CD4-positive, alpha-beta T cell treated with Interleukin-12 subunit alpha and Interleukin-12 subunit beta, for 1 hour (primary cell): ENCODE results near the gene SQOR.
"Not testable (repeated sequence)": the region's sequence is repeated elsewhere in the genome, so short reads cannot be mapped to it uniquely, and the experiment has no call there.

Experiments
- DNase-seq: peaks from one replicate; pipeline ENCODE4 v3.0.0-alpha.2; 2020

Gene SQOR

GRCh38 chr15:45635191-45635638 lies 386 bp downstream of the SQOR start:
- peak; percentile 66 for DNase-seq

- no peak for DNase-seq
These were observed 999 bp downstream of the SQOR start for GRCh38 chr15:45635763-45636292.

DNA sequence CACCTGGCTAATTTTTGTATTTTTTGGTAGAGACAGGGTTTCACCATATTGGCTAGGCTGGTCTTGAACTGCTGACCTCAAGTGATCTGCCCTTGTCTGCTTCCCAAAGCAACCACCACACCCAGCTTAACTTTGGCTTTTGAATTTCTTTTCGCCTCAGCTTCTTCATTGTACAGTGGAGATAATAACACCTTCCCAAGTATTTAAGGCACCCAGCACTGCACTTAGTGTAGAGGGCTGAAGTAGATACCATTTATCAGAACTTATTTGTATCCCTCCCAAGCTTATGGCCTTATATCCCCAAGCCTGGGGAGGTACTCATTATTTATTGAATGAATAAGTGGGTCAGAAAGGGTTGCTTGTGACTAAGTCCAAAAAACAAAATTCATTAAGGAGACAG lies 2.3 kb downstream of the SQOR start:
- no peak for DNase-seq

GRCh38 chr15:45637552-45638033 lies 2.8 kb downstream of the SQOR start:
- peak; percentile 78 for DNase-seq

DNA sequence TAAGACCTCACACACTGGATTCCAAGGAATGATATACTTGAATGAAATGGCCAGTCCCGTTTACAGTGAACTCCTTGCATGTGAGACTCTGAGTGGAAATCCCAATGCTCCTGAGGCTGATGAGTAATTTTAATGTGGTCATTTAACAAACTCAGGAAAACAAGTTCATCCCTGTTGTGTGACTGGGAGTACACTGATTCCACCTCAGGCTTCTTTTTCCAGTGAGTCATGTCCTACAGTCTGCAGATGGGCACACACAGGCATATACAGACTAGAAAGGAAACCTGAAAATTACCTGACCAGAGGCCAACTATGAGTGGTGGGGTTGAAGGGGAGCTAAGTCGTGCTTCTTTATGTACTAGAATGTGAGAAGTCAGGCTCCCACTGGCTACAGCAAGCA lies 5.8 kb downstream of the SQOR start:
- no peak for DNase-seq

- DNase-seq, result no peak
These were observed 6.5 kb downstream of the SQOR start for GRCh38 chr15:45641374-45641781.

DNA sequence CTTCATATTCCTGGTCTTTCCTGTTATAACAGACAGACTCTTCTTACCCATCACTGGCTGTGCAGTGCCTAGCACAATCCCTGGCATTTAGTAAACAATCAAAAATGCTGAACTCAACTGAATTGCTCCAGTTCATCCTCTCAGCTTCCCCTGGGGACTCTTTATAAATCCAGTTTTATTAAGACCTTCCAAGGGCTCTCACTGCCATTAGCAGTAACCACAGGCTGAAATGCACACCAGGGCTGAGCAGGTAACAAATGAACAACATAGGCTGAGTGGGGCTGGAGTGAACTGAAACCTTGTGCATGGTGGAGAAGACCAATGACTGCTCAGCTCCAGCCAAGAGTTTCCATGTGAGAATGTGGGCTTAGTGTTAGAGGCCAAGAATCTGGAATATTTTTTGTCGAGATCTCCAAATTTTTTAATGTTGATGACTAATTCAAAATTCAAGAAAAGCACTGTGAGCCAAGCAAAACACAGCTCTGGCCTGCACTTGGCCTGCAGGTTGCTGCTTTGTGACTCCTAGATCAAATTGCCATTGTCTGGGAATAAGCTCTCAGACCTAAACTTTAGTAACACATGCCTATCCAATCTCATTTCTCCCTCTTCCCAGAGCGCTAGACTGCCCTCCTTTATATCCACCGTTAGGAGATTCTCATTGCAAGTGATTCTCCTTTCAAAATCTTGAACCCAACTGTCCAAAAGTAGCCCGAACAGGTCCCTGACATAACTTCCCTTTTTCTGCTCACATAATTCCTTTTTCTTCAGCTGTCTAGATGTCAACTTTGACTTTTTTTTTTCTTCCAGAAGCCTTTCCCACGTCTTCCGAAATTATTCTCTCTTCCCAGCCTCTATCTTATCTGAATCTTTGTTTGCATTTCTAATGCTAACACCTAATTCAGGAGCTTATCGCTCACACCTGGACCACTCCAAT lies 7.4 kb downstream of the SQOR start:
- DNase-seq, result no peak

GRCh38 chr15:45644437-45644836 lies 9.6 kb downstream of the SQOR start:
- DNase-seq, result no peak

GRCh38 chr15:45645026-45645980 lies 10.5 kb downstream of the SQOR start:
- no peak for DNase-seq

DNA sequence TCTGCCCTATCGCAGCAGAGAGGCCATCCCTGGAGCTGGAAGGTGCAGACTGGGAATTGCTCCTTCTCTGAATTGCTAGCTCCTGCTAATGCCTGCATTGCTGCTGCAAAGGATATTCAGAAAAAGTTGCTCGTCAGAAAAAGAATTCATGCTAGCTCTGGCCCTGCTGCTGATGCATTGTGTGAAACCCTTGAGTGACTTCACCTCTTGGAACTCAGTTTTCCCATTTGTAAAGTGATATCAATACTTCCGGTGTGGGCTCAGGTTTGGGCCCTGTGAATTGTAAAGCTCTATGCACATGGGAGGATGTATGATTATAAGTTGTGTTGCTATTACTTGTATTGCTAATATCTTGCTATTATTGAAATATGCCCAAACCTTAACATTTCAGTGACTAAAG lies 11.4 kb downstream of the SQOR start:
- no peak for DNase-seq

GRCh38 chr15:45647828-45648227 lies 13.0 kb downstream of the SQOR start:
- no peak for DNase-seq

- DNase-seq, result no peak
These were observed 13.8 kb downstream of the SQOR start for GRCh38 chr15:45648521-45649200.

DNA sequence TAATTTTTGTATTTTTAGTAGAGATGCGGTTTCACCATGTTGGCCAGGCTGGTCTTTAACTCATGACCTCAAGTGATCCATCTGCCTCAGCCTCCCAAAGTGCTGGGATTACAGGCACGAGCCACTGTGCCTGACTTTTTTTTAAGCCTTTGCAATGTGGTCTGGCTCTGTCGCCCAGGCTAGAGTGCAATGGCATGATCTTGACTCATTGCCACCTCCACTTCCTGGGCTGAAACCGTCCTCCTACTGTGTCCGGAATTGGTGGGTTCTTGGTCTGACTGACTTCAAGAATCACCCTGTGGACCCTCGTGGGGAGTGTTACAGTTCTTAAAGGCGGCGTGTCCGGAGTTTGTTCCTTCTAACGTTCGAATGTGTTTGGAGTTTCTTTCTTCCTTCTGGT lies 15.2 kb downstream of the SQOR start:
- not testable (repeated sequence) for DNase-seq

GRCh38 chr15:45650889-45651525 lies 16.2 kb downstream of the SQOR start:
- DNase-seq, result no peak

- DNase-seq, result no peak
These were observed 19.0 kb downstream of the SQOR start for GRCh38 chr15:45653702-45654424.

DNA sequence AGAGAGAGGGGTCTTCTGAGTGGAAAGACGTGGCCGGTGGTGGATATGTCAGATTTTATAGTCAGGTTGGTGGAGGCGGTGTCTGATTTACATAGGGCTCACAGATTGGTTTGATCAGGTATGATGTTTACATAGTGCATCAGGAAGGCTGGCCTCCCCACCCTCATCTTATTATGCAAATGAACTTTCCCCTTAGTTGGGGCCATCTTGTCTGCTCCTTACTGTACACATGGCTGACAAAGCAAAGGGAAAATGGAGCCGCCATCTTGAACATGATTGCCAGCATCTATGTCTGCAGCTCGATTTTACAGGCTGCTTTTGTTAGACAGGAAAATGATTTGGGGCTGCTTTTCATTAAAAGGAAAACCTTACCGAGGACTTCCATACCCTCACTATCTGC lies 19.9 kb downstream of the SQOR start:
- no peak for DNase-seq

DNA sequence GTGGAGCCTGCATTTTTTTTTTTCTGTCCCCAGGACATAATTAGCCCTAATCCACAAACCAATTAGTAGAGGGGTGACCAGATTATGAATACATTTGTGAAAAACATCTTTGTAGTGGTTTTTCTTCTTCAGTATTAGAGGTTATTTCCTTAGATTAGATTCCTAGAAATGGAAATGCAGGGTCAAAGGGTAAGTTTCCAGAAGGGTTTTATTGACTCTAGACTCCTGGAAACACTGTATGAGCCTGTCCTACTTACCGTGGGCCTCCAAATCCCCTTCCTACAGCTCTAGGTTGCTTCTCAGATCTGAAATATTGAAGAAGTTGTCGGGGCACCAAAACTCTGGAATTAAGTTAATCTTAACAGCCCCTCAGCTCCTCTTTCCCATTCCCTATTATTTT lies 22.4 kb downstream of the SQOR start:
- no peak for DNase-seq

DNA sequence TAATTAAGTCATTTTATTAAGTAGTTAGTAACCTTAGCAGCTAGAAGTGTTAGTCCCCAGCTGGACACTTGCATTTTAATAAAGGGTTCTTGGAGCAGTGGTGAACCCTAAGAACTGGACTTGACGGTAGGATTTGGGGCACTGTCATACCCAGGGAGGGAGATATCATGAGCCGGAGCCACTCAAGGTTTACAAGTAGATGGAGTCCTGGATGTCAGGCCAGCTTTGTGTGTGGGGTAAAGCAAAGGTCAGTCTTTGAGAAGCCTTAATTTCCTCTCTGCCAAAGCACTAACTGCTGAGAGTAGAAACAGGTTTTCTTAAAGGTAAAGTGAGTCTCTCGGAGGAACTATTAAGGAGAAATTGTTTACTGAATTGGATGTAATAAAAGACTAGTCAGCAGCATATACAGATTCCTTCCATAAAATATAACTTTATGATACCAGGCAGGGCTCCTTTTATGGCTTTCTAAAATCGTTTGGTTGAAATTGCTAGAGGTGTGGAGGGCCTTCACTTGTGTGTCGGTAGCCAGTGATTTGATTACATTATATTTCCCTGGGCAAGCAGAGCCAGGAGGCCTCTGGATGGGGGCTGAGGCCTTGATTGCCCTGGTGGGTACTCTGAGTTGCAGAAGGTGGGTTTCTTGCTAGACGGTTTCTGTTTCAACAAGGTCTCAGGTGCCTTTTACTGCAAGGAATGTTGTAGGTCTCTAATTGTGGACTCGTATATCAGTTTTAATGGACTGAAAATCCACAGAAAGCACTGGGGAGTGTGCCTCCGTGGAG lies 23.1 kb downstream of the SQOR start:
- DNase-seq, result no peak

DNA sequence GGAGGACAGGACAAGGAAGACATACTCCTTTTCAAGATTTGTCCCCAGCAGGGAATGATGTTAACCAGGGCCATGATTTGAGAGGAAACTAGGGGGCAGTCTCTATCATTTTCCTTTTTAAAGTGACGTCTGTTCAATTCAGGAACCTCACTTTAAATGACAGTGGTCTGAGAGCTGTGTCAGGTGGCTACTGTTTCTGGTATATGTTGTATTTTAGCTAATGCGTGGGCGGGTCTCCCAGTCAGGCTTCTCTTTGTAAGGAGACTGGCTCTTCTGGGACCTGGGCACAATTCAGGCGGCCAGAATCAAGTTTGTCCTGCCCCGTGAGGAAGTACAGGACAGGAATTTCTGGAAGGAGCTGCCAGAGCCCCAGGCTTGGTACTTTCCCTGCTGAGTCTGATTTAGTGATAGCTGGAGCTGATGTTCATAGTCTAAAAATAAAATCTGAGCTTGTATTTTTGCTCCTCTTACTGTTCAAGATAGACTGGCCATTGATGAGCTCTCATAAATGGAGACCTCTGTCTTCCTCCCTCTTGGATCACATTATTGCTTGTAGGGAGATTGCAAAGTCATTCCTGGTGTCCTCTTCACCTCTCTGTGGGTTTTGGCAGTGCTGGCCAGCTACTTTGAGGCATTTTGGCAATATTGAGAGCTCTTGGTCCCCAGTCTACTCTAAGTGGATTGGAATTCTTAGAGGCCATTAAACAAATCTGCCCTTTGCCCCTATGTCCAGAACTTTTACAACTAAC lies 25.6 kb downstream of the SQOR start:
- no peak for DNase-seq

- no peak for DNase-seq
These were observed 27.5 kb downstream of the SQOR start for GRCh38 chr15:45662375-45662774.
